WTC11 (cell line): ENCODE results near the gene MRPS23. TPM values are rescaled to one million over a fixed set of nuclear protein-coding genes. Genes with fewer than 3 reads are reported as not detected.

Experiments
- ATAC-seq: fragments of 200-7000 bp; cut with Tn5 transposase; 2 replicates; pipeline ENCODE4 v1.10.0; 2021; ENCODE audit warnings: mild to moderate bottlenecking, moderate library complexity
- CTCF ChIA-PET: fragments of 300-600 bp; sonication (Branson Sonifier 250); formaldehyde crosslinking; loops from one replicate; lab custom pipeline; 2021; ENCODE audit warnings: antibody characterized with exemption; lab: Charles Lee
- POLR2A ChIA-PET: fragments of 350-600 bp; sonication (Branson Sonifier 250); formaldehyde crosslinking; loops from one replicate; lab custom pipeline; 2021; ENCODE audit warnings: antibody characterized with exemption; lab: Charles Lee
- DNase-seq: peaks from one replicate; pipeline ENCODE4 v3.0.0; 2021; ENCODE audit warnings: low spot score
- H3K27ac Mint-ChIP-seq: 2 replicates; pipeline ENCODE4 v1.8.0; 2021; ENCODE audit warnings: mixed read lengths
- H3K27me3 Mint-ChIP-seq: 2 replicates; pipeline ENCODE4 v1.8.0; 2021; ENCODE audit warnings: low read depth, mild to moderate bottlenecking, moderate library complexity, mixed read lengths
- H3K36me3 Mint-ChIP-seq: 2 replicates; pipeline ENCODE4 v1.8.0; 2021; ENCODE audit warnings: mixed read lengths
- H3K4me1 Mint-ChIP-seq: 2 replicates; pipeline ENCODE4 v1.8.0; 2022; ENCODE audit warnings: mixed read lengths
- H3K4me3 Mint-ChIP-seq: 2 replicates; pipeline ENCODE4 v1.8.0; 2021; ENCODE audit warnings: mild to moderate bottlenecking, moderate library complexity, mixed read lengths
- H3K9me3 Mint-ChIP-seq: 2 replicates; pipeline ENCODE4 v1.8.0; 2021; ENCODE audit warnings: mixed read lengths
- AR ChIP-seq: fragments of 250-450 bp; sonication (Bioruptor Pico); IDR thresholded peaks from 2 replicates; pipeline ENCODE4 v1.9.0; 2021; ENCODE audit warnings: mild to moderate bottlenecking
- CREB1 ChIP-seq: sonication (generic); formaldehyde crosslinking; IDR thresholded peaks from 2 replicates; pipeline ENCODE4 v1.8.0; 2023; ENCODE audit warnings: mild to moderate bottlenecking, missing genetic modification reagents
- CREM ChIP-seq: sonication (generic); formaldehyde crosslinking; IDR thresholded peaks from 2 replicates; pipeline ENCODE4 v1.8.1; 2022; ENCODE audit warnings: mild to moderate bottlenecking, missing genetic modification reagents, moderate library complexity
- ESRRA ChIP-seq: sonication (generic); formaldehyde crosslinking; IDR thresholded peaks from 2 replicates; pipeline ENCODE4 v1.8.1; 2022; ENCODE audit warnings: mild to moderate bottlenecking, missing genetic modification reagents, borderline replicate concordance
- FOXP1 ChIP-seq: sonication (generic); formaldehyde crosslinking; IDR thresholded peaks from 2 replicates; pipeline ENCODE4 v1.8.0; 2022; ENCODE audit warnings: missing genetic modification reagents, mild to moderate bottlenecking, moderate library complexity, borderline replicate concordance
- FOXP4 ChIP-seq: sonication (generic); formaldehyde crosslinking; IDR thresholded peaks from 2 replicates; pipeline ENCODE4 v1.8.0; 2022; ENCODE audit warnings: mild to moderate bottlenecking, missing genetic modification reagents
- GTF2I ChIP-seq: fragments of 250-450 bp; sonication (Bioruptor Pico); conservative IDR thresholded peaks from 2 replicates; pipeline ENCODE4 v1.4.0; 2021; ENCODE audit warnings: mild to moderate bottlenecking
- HMGA2 ChIP-seq: fragments of 250-450 bp; sonication (Bioruptor Pico); IDR thresholded peaks from 2 replicates; pipeline ENCODE4 v1.4.0; 2021; ENCODE audit warnings: mild to moderate bottlenecking, moderate library complexity
- JAZF1 ChIP-seq: fragments of 250-450 bp; sonication (Bioruptor Pico); IDR thresholded peaks from 2 replicates; pipeline ENCODE4 v1.9.0; 2021; ENCODE audit warnings: moderate library complexity, mild to moderate bottlenecking, inconsistent platforms
- NR1H2 ChIP-seq: sonication (generic); formaldehyde crosslinking; IDR thresholded peaks from 2 replicates; pipeline ENCODE4 v1.9.0; 2021; ENCODE audit warnings: mild to moderate bottlenecking, moderate library complexity, missing genetic modification reagents
- OVOL2 ChIP-seq: fragments of 250-450 bp; sonication (Bioruptor Pico); IDR thresholded peaks from 2 replicates; pipeline ENCODE4 v1.9.0; 2021; ENCODE audit warnings: mild to moderate bottlenecking, borderline replicate concordance
- SMAD3 ChIP-seq: sonication (generic); formaldehyde crosslinking; IDR thresholded peaks from 2 replicates; pipeline ENCODE4 v1.8.0; 2022; ENCODE audit warnings: missing genetic modification reagents, mild to moderate bottlenecking, borderline replicate concordance
- TEAD1 ChIP-seq: sonication (generic); formaldehyde crosslinking; IDR thresholded peaks from 2 replicates; pipeline ENCODE4 v1.8.0; 2022; ENCODE audit warnings: mild to moderate bottlenecking, missing genetic modification reagents
- TP53 ChIP-seq: sonication (generic); formaldehyde crosslinking; IDR thresholded peaks from 2 replicates; pipeline ENCODE4 v1.8.1; 2023; ENCODE audit warnings: mild to moderate bottlenecking, missing genetic modification reagents
- USF1 ChIP-seq: sonication (generic); formaldehyde crosslinking; IDR thresholded peaks from 2 replicates; pipeline ENCODE4 v1.8.0; 2022; ENCODE audit warnings: mild to moderate bottlenecking, missing genetic modification reagents
- ZNF121 ChIP-seq: sonication (generic); formaldehyde crosslinking; IDR thresholded peaks from 2 replicates; pipeline ENCODE4 v1.8.0; 2023; ENCODE audit warnings: missing genetic modification reagents
- ZNF138 ChIP-seq: sonication (generic); formaldehyde crosslinking; conservative IDR thresholded peaks from 2 replicates; pipeline ENCODE4 v1.8.1; 2022; ENCODE audit warnings: mild to moderate bottlenecking, moderate library complexity, missing genetic modification reagents
- ZNF396 ChIP-seq: fragments of 250-450 bp; sonication (Bioruptor Pico); IDR thresholded peaks from 2 replicates; pipeline ENCODE4 v1.8.0; 2021; ENCODE audit warnings: mild to moderate bottlenecking, moderate library complexity, borderline replicate concordance
- ZNF416 ChIP-seq: fragments of 250-450 bp; sonication (Bioruptor Pico); IDR thresholded peaks from 2 replicates; pipeline ENCODE4 v1.9.0; 2021; ENCODE audit warnings: mild to moderate bottlenecking, inconsistent platforms
- total RNA-seq: library from RNA; stranded (reverse); gene quantifications from 3 replicates; pipeline ENCODE4 v1.2.3, GENCODE V29; 2021
- TF ChIP-seq, protein P1 (sequence below): sonication (generic); formaldehyde crosslinking; IDR thresholded peaks from 2 replicates; pipeline ENCODE4 v1.8.0; 2022; ENCODE audit warnings: mild to moderate bottlenecking, missing genetic modification reagents
- TF ChIP-seq, protein P2 (sequence below): sonication (generic); formaldehyde crosslinking; IDR thresholded peaks from 2 replicates; pipeline ENCODE4 v1.8.1; 2023; ENCODE audit warnings: mild to moderate bottlenecking, moderate library complexity, missing genetic modification reagents
- TF ChIP-seq, protein P3 (sequence below): sonication (generic); formaldehyde crosslinking; IDR thresholded peaks from 2 replicates; pipeline ENCODE4 v1.8.0; 2022; ENCODE audit warnings: mild to moderate bottlenecking, missing genetic modification reagents
- TF ChIP-seq, protein P4 (sequence below): sonication (generic); formaldehyde crosslinking; IDR thresholded peaks from 2 replicates; pipeline ENCODE4 v1.8.0; 2023; ENCODE audit warnings: mild to moderate bottlenecking, missing genetic modification reagents

The MRPS23 gene
- total RNA-seq, 1 experiment from 2014 or later, result 65.3 TPM

GRCh38 chr17:57867126-57867525, 17.3 kb upstream of the MRPS23 start (continued):
- TF ChIP-seq OVOL2 (CRISPR knock-in tag), result no peak
- no peak for TF ChIP-seq CREB1 (CRISPR knock-in tag)
- TF ChIP-seq SMAD3 (CRISPR knock-in tag), result no peak
- TF ChIP-seq, protein P1, sequence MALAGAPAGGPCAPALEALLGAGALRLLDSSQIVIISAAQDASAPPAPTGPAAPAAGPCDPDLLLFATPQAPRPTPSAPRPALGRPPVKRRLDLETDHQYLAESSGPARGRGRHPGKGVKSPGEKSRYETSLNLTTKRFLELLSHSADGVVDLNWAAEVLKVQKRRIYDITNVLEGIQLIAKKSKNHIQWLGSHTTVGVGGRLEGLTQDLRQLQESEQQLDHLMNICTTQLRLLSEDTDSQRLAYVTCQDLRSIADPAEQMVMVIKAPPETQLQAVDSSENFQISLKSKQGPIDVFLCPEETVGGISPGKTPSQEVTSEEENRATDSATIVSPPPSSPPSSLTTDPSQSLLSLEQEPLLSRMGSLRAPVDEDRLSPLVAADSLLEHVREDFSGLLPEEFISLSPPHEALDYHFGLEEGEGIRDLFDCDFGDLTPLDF (CRISPR knock-in tag), result no peak
- no peak for TF ChIP-seq ZNF138 (CRISPR knock-in tag)
- TF ChIP-seq ESRRA (CRISPR knock-in tag), result no peak
- TF ChIP-seq JAZF1 (CRISPR knock-in tag), result no peak
- TF ChIP-seq, all 79 proteins: peak for 0

DNA sequence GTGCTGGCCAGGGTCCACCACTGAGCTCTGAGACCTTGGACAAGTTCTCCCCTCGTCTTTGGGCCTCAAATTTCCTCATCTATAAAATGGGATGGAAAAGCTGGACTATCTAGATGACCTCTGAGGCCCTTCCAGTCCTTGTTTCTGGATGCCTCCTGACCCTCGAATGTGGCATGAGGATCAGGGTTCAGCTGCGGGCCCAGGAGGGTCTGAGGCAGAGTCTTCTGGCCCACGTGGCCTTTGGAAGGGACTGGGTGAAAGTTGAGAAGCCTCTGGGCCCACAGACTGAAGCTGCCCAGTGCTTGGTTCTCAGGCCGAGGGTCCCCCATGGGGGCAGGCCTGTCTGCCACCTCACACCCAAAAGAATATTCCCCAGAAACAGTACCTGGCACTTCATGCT, 16.9 kb upstream of the MRPS23 start:
- DNase-seq, result no peak
- Mint-ChIP-seq H3K4me1 (peaks cover 48% of the 10 kb centered on the region), H3K9me3 (no peaks in the 10 kb centered on the region), H3K27me3 (peaks cover 19% of the 10 kb centered on the region), H3K27ac (no peak overlapping the region), H3K4me3 (no peak overlapping the region), H3K36me3 (no peaks in the 10 kb centered on the region; the same call in 1 of the 2 replicates)
- CTCF ChIA-PET, result interaction anchor here (0.7 to 2.8 kb wide), 3 partner anchors 9 to 129 kb away, joined by 3 to 8 read pairs (median 3); no protein-coding TSS in a partner anchor
- TF ChIP-seq HMGA2 (CRISPR knock-in tag) (no peak), ZNF396 (CRISPR knock-in tag) (no peak), FOXP1 (CRISPR knock-in tag) (no peak), CREM (no peak), TEAD1 (no peak), ZNF416 (CRISPR knock-in tag) (no peak), NR1H2 (no peak), FOXP4 (no peak), TP53 (CRISPR knock-in tag) (no peak), USF1 (CRISPR knock-in tag) (no peak), GTF2I (CRISPR knock-in tag) (no peak), ZNF121 (CRISPR knock-in tag) (no peak), AR (CRISPR knock-in tag) (no peak), ESRRA (CRISPR knock-in tag) (no peak)
- TF ChIP-seq, protein P2, sequence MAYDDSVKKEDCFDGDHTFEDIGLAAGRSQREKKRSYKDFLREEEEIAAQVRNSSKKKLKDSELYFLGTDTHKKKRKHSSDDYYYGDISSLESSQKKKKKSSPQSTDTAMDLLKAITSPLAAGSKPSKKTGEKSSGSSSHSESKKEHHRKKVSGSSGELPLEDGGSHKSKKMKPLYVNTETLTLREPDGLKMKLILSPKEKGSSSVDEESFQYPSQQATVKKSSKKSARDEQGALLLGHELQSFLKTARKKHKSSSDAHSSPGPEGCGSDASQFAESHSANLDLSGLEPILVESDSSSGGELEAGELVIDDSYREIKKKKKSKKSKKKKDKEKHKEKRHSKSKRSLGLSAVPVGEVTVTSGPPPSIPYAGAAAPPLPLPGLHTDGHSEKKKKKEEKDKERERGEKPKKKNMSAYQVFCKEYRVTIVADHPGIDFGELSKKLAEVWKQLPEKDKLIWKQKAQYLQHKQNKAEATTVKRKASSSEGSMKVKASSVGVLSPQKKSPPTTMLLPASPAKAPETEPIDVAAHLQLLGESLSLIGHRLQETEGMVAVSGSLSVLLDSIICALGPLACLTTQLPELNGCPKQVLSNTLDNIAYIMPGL (CRISPR knock-in tag), result no peak
- TF ChIP-seq, protein P3, sequence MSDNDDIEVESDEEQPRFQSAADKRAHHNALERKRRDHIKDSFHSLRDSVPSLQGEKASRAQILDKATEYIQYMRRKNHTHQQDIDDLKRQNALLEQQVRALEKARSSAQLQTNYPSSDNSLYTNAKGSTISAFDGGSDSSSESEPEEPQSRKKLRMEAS, result no peak
- TF ChIP-seq, protein P4, sequence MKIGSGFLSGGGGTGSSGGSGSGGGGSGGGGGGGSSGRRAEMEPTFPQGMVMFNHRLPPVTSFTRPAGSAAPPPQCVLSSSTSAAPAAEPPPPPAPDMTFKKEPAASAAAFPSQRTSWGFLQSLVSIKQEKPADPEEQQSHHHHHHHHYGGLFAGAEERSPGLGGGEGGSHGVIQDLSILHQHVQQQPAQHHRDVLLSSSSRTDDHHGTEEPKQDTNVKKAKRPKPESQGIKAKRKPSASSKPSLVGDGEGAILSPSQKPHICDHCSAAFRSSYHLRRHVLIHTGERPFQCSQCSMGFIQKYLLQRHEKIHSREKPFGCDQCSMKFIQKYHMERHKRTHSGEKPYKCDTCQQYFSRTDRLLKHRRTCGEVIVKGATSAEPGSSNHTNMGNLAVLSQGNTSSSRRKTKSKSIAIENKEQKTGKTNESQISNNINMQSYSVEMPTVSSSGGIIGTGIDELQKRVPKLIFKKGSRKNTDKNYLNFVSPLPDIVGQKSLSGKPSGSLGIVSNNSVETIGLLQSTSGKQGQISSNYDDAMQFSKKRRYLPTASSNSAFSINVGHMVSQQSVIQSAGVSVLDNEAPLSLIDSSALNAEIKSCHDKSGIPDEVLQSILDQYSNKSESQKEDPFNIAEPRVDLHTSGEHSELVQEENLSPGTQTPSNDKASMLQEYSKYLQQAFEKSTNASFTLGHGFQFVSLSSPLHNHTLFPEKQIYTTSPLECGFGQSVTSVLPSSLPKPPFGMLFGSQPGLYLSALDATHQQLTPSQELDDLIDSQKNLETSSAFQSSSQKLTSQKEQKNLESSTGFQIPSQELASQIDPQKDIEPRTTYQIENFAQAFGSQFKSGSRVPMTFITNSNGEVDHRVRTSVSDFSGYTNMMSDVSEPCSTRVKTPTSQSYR (CRISPR knock-in tag), result no peak
- POLR2A ChIA-PET, result no interaction called here
- ATAC-seq, result no peak
